Measurements from ENCODE around the gene SLC29A2. TPM values are rescaled to one million over a fixed set of nuclear protein-coding genes. Genes with fewer than 3 reads are reported as not detected.
A peak's percentile ranks its signal among the peaks of the same experiment; 100 is the strongest.
"Not testable (repeated sequence)": the region's sequence is repeated elsewhere in the genome, so short reads cannot be mapped to it uniquely, and the experiment has no call there.

Gene SLC29A2
- polyA plus RNA-seq, 1 experiment = 0.16 TPM

DNA sequence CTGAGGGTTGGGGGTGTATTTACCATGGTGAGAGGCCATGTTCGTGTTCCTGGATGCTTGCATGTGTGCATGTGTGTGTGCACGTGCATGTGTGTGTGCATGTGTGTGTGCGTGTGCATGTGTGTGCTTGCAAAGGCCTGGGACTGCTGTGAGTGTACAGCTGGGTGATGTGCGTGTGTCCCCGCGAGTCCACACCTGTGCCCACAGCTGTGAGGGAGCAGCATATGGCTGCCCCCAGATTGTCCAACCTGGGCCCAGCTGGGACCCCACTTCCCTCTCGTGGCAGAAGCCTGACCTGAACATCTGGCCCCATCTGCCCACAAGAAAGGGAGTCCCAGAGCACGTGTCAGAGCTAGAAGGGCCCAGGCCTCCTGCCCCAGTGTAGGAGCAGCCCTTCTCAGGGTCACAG is 46.3 kb downstream of the SLC29A2 start:
- CTCF ChIA-PET = interaction anchor here (1.3 to 1.4 kb wide), 2 partner anchors 13 to 14 kb away, joined by 3 to 7 read pairs; no protein-coding TSS in a partner anchor
- TF ChIP-seq, protein P1, sequence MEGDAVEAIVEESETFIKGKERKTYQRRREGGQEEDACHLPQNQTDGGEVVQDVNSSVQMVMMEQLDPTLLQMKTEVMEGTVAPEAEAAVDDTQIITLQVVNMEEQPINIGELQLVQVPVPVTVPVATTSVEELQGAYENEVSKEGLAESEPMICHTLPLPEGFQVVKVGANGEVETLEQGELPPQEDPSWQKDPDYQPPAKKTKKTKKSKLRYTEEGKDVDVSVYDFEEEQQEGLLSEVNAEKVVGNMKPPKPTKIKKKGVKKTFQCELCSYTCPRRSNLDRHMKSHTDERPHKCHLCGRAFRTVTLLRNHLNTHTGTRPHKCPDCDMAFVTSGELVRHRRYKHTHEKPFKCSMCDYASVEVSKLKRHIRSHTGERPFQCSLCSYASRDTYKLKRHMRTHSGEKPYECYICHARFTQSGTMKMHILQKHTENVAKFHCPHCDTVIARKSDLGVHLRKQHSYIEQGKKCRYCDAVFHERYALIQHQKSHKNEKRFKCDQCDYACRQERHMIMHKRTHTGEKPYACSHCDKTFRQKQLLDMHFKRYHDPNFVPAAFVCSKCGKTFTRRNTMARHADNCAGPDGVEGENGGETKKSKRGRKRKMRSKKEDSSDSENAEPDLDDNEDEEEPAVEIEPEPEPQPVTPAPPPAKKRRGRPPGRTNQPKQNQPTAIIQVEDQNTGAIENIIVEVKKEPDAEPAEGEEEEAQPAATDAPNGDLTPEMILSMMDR (IDR thresholded peaks at IDR 0.05; ENCODE audit: low read depth, low read length) = no peak
- no peak overlapping the region for H3K4me3 ChIP-seq (ENCODE audit: low read depth, low read length)
- no peaks in the 10 kb centered on the region for H3K27me3 ChIP-seq (ENCODE audit: control insufficient read depth, insufficient read depth, low read length)
- POLR2A ChIA-PET = interaction anchor here (0.6 to 2.1 kb wide), 5 partner anchors 8 to 133 kb away, joined by 3 to 15 read pairs (median 4); partner anchors contain the start of genes CD248 and RIN1
- DNase-seq (ENCODE audit: low read depth, low spot score) = no peak
- H3K9me3 ChIP-seq (ENCODE audit: control insufficient read depth, insufficient read depth, low read length) = no peaks in the 10 kb centered on the region; the same call in 1 of the 2 replicates
- H3K27ac ChIP-seq (ENCODE audit: low read depth, low read length) = peak overlapping the region; percentile 47

DNA sequence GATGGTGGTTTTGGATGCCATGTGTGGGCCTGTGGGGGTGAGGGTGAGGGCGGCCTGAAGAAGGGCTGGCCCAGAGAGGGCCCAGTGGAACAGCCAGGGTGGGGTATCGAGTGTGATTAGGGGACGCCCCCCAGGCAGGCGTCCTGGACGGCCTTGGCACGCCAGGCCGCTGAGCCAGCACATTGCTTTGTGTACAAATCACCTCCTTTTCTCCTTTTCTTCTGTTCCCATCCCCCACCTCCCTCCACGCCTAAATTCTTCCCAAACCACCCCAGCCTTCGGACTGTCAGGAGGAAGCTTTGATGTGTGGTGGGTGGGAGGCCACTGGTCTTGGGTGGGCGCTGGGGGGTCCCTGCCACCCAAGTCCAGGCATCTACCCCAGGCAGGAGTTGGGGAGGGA is 46.9 kb downstream of the SLC29A2 start:
- TF ChIP-seq, protein P1 (IDR thresholded peaks at IDR 0.05; ENCODE audit: low read depth, low read length) = no peak
- ChIA-PET POLR2A (interaction anchor here (1.0 to 2.1 kb wide), 4 partner anchors 8 to 35 kb away, joined by 3 to 15 read pairs (median 4); partner anchors contain the start of genes CD248 and RIN1), CTCF (interaction anchor here (1.3 to 1.4 kb wide), 2 partner anchors 12 to 13 kb away, joined by 3 to 7 read pairs; no protein-coding TSS in a partner anchor)
- Histone ChIP-seq H3K4me3 (ENCODE audit: low read depth, low read length) (no peak overlapping the region), H3K27me3 (ENCODE audit: control insufficient read depth, insufficient read depth, low read length) (no peaks in the 10 kb centered on the region), H3K27ac (ENCODE audit: low read depth, low read length) (peak overlapping the region; percentile 47), H3K9me3 (ENCODE audit: control insufficient read depth, insufficient read depth, low read length) (no peaks in the 10 kb centered on the region; the same call in 1 of the 2 replicates)
- no peak for DNase-seq (ENCODE audit: low read depth, low spot score)

DNA sequence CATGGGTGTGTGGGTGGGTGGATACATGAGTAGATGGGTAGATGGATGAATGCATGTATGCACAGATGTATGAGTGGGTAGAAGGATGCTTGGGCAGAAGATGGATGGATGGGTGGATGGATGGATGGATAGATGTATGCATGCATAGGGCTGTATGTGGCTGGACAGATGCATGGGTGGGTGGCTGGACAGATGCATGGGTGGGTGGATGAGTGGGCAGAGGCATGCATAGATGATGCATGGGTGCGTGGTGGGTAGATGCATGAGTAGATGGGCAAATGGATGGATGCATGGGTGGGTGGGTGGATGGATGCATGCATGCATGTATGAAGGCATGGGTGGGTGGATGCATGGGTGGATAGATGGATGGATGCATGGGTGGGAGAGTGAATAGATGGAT is 47.9 kb downstream of the SLC29A2 start:
- ChIA-PET CTCF (interaction anchor here (1.4 kb wide), 1 partner anchor 12 kb away, joined by 7 read pairs; no protein-coding TSS in a partner anchor), POLR2A (interaction anchor here (2.1 kb wide), 1 partner anchor 11 kb away, joined by 15 read pairs; no protein-coding TSS in a partner anchor)
- TF ChIP-seq, protein P1 (IDR thresholded peaks at IDR 0.05; ENCODE audit: low read depth, low read length) = no peak
- no peak overlapping the region for H3K27ac ChIP-seq (ENCODE audit: low read depth, low read length)
- DNase-seq (ENCODE audit: low read depth, low spot score) = no peak
- H3K9me3 ChIP-seq (ENCODE audit: control insufficient read depth, insufficient read depth, low read length) = no peaks in the 10 kb centered on the region; the same call in 1 of the 2 replicates
- H3K4me3 ChIP-seq (ENCODE audit: low read depth, low read length) = no peak overlapping the region
- H3K27me3 ChIP-seq (ENCODE audit: control insufficient read depth, insufficient read depth, low read length) = no peaks in the 10 kb centered on the region

DNA sequence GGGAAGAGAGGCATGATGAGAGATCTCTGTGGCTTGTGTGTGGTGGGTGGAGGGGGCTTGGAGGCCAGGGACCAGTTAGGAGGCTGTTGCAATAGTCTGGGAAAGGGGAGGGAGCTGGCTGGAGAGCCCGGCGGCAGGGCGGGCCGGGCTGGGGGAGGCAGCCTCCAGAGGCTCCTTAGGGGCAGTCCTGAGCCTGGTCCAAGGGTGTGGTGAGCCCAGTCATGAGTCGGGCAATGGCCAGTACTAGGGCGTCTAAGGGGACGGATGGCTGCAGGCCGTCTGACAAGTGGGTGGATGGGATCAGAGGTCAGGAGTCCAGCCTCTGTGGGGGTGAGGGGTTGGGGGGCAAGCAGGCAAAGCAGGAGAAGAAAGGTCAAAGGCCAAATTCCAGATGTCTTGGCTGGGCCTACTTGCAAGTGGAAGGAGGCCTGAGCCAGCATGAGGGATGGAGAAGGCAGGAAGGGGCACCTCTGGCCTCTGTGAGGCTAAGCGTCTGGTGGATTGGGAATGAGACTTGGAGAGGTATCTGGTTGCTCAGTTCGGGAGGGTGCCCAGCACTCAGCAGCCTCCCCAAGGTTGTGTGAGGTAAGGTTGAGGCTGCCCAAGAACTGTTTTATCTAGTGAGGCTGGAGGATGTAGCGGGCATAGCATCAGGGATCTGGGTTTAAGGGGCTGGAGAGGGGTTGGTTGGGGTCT is 48.7 kb downstream of the SLC29A2 start:
- DNase-seq (ENCODE audit: low read depth, low spot score) = no peak
- no peak overlapping the region for H3K27ac ChIP-seq (ENCODE audit: low read depth, low read length)
- TF ChIP-seq, protein P1 (IDR thresholded peaks at IDR 0.05; ENCODE audit: low read depth, low read length) = no peak
- H3K4me3 ChIP-seq (ENCODE audit: low read depth, low read length) = no peak overlapping the region
- no peaks in the 10 kb centered on the region for H3K27me3 ChIP-seq (ENCODE audit: control insufficient read depth, insufficient read depth, low read length)
- no peaks in the 10 kb centered on the region; the same call in 1 of the 2 replicates for H3K9me3 ChIP-seq (ENCODE audit: control insufficient read depth, insufficient read depth, low read length)
- POLR2A ChIA-PET = no interaction called here
- CTCF ChIA-PET = interaction anchor here (0.7 to 1.0 kb wide), 2 partner anchors 11 to 12 kb away, joined by 3 to 5 read pairs; no protein-coding TSS in a partner anchor

DNA sequence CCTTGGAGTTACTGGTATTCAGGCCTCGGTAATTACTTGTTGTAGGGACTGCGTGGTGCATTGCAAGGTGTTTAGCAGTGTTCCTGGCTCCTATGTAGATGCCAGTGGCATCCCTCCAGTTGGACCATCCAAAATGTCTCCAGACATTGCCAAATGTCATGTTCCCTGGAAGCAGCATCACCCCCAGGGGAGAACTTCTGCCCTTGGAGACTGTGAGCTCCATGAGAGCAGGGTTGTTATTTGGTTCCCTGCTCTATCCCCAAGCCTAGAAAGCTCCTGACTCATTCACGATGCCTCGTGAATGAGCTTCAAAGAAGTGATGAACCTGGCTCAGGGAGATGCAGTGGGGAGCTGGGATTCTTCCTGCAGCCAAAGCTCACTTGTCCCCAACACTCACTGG is 50.0 kb downstream of the SLC29A2 start:
- ChIA-PET POLR2A (interaction anchor here (0.8 to 1.0 kb wide), 2 partner anchors 9 to 15 kb away, joined by 3 to 5 read pairs; partner anchors contain the start of gene RIN1), CTCF (interaction anchor here (1.0 kb wide), 1 partner anchor 9 kb away, joined by 4 read pairs; no protein-coding TSS in a partner anchor)
- TF ChIP-seq, protein P1 (IDR thresholded peaks at IDR 0.05; ENCODE audit: low read depth, low read length) = no peak
- no peak for DNase-seq (ENCODE audit: low read depth, low spot score)
- no peak overlapping the region for H3K27ac ChIP-seq (ENCODE audit: low read depth, low read length)
- no peaks in the 10 kb centered on the region for H3K27me3 ChIP-seq (ENCODE audit: control insufficient read depth, insufficient read depth, low read length)
- H3K4me3 ChIP-seq (ENCODE audit: low read depth, low read length) = no peak overlapping the region
- no peaks in the 10 kb centered on the region; the same call in 1 of the 2 replicates for H3K9me3 ChIP-seq (ENCODE audit: control insufficient read depth, insufficient read depth, low read length)

DNA sequence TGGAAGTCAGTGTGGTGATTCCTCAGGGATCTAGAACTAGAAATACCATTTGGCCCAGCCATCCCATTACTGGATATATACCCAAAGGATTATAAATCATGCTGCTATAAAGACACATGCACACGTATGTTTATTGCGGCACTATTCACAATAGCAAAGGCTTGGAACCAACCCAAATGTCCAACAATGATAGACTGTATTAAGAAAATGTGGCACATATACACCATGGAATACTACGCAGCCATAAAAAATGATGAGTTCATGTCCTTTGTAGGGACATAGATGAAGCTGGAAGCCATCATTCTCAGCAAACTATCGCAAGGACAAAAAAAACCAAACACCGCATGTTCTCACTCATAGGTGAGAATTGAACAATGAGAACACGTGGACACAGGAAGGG is 50.8 kb downstream of the SLC29A2 start:
- H3K27me3 ChIP-seq (ENCODE audit: control insufficient read depth, insufficient read depth, low read length); CTCF ChIA-PET; H3K27ac ChIP-seq (ENCODE audit: low read depth, low read length); H3K9me3 ChIP-seq (ENCODE audit: control insufficient read depth, insufficient read depth, low read length); POLR2A ChIA-PET; H3K4me3 ChIP-seq (ENCODE audit: low read depth, low read length); DNase-seq (ENCODE audit: low read depth, low spot score): not testable (repeated sequence)

DNA sequence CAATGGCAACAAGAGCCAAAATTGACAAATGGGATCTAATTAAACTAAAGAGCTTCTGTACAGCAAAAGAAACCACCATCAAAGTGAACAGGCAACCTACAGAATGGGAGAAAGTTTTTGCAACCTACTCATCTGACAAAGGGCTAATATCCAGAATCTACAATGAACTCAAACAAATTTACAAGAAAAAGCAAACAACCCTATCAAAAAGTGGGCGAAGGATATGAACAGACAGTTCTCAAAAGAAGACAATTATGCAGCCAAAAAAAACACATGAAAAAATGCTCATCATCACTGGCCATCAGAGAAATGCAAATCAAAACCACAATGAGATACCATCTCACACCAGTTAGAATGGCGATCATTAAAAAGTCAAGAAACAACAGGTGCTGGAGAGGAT is 51.3 kb downstream of the SLC29A2 start:
- DNase-seq (ENCODE audit: low read depth, low spot score); H3K27ac ChIP-seq (ENCODE audit: low read depth, low read length); CTCF ChIA-PET; POLR2A ChIA-PET; H3K27me3 ChIP-seq (ENCODE audit: control insufficient read depth, insufficient read depth, low read length); H3K9me3 ChIP-seq (ENCODE audit: control insufficient read depth, insufficient read depth, low read length); H3K4me3 ChIP-seq (ENCODE audit: low read depth, low read length): not testable (repeated sequence)
